GM12875 (cell line): Measurements from ENCODE around the gene FERMT3.

Experiments
- H3K4me3 ChIP-seq: one replicate; pipeline ENCODE4 v1.5.1; 2011; ENCODE audit warnings: low read depth, low read length, control low read depth
- TF ChIP-seq, protein P1 (sequence below): IDR thresholded peaks from 2 replicates; pipeline ENCODE4 v1.5.1; 2011; ENCODE audit warnings: low read depth, mild to moderate bottlenecking, control low read depth, inconsistent platforms, low read length, moderate library complexity, borderline replicate concordance; ENCODE audit not compliant: insufficient read depth

Gene FERMT3

GRCh38 chr11:64211181-64211872, 4.8 kb downstream of the FERMT3 start:
- TF ChIP-seq, protein P1, sequence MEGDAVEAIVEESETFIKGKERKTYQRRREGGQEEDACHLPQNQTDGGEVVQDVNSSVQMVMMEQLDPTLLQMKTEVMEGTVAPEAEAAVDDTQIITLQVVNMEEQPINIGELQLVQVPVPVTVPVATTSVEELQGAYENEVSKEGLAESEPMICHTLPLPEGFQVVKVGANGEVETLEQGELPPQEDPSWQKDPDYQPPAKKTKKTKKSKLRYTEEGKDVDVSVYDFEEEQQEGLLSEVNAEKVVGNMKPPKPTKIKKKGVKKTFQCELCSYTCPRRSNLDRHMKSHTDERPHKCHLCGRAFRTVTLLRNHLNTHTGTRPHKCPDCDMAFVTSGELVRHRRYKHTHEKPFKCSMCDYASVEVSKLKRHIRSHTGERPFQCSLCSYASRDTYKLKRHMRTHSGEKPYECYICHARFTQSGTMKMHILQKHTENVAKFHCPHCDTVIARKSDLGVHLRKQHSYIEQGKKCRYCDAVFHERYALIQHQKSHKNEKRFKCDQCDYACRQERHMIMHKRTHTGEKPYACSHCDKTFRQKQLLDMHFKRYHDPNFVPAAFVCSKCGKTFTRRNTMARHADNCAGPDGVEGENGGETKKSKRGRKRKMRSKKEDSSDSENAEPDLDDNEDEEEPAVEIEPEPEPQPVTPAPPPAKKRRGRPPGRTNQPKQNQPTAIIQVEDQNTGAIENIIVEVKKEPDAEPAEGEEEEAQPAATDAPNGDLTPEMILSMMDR: no peak
- no peak overlapping the region for H3K4me3 ChIP-seq

- TF ChIP-seq, protein P1: no peak
- no peak overlapping the region for H3K4me3 ChIP-seq
Observed at GRCh38 chr11:64216879-64217278, 10.4 kb downstream of the FERMT3 start.

GRCh38 chr11:64218628-64219353, 12.3 kb downstream of the FERMT3 start:
- TF ChIP-seq, protein P1: no peak
- no peak overlapping the region for H3K4me3 ChIP-seq

DNA sequence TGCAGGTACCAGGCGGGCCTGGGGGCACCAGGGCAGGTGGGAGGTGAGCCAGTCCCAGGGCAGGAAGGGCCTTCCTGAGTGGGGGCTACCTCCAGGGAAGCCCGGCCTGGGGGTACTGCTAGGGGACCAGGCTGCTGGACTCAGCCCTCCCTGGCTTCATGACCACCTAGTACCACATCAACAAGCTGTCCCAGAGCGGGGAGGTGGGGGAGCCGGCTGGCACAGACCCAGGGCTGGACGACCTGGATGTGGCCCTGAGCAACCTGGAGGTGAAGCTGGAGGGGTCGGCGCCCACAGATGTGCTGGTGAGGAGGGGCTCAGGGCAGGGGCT, 12.8 kb downstream of the FERMT3 start:
- H3K4me3 ChIP-seq: no peak overlapping the region
- TF ChIP-seq, protein P1: no peak

- TF ChIP-seq, protein P1: no peak
- no peak overlapping the region for H3K4me3 ChIP-seq
Observed at GRCh38 chr11:64219755-64220154, 13.2 kb downstream of the FERMT3 start.

DNA sequence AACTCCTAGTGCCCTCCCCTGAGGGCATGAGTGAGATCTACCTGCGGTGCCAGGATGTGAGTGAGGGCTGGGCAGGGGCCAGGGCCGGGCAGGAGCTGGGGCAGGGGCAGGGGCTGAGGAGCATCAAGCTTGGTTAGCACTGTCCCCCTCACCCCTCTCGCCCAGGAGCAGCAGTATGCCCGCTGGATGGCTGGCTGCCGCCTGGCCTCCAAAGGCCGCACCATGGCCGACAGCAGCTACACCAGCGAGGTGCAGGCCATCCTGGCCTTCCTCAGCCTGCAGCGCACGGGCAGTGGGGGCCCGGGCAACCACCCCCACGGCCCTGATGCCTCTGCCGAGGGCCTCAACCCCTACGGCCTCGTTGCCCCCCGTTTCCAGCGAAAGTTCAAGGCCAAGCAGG, 13.8 kb downstream of the FERMT3 start:
- TF ChIP-seq, protein P1: no peak
- H3K4me3 ChIP-seq: no peak overlapping the region

- TF ChIP-seq, protein P1: no peak
- H3K4me3 ChIP-seq: no peak overlapping the region
Observed at GRCh38 chr11:64220798-64221197, 14.3 kb downstream of the FERMT3 start.
